Bronchial epithelial cell (primary cell): Measurements from ENCODE around the gene SHE. TPM values are rescaled to one million over a fixed set of nuclear protein-coding genes. Genes with fewer than 3 reads are reported as not detected.

Experiments
- DNase-seq: peaks from one replicate; pipeline ENCODE4 v3.0.0-alpha.2; 2010; ENCODE audit warnings: low read depth
- FAIRE-seq: peaks from 2 replicates; lab custom pipeline; 2011; peaks lifted over from hg19 to GRCh38; lab: Jason Lieb, UNC
- H3K27me3 ChIP-seq: 2 replicates; pipeline ENCODE4 v1.5.1; 2011; ENCODE audit warnings: low read length; ENCODE audit not compliant: control insufficient read depth, insufficient read depth
- H3K36me3 ChIP-seq: 2 replicates; pipeline ENCODE4 v1.5.1; 2011; ENCODE audit warnings: low read length; ENCODE audit not compliant: control insufficient read depth, insufficient read depth
- H3K4me3 ChIP-seq: 2 replicates; pipeline ENCODE4 v1.5.1; 2011; ENCODE audit warnings: mild to moderate bottlenecking, low read depth, low read length, control low read depth
- total RNA-seq: library from RNA; depleted of rRNA; stranded (reverse); fragments of >200 nt; gene quantifications from 2 replicates; pipeline ENCODE4 v1.2.1, GENCODE V29; 2014
- TF ChIP-seq, protein P1 (sequence below): IDR thresholded peaks from 2 replicates; pipeline ENCODE4 v1.5.1; 2011; ENCODE audit warnings: mild to moderate bottlenecking, moderate library complexity, low read length, control low read depth, inconsistent platforms; ENCODE audit not compliant: insufficient read depth, severe bottlenecking

Gene SHE
- total RNA-seq, 1 donor from 2014 or later, result not detected

GRCh38 chr1:154497026-154497806 lies 5.0 kb downstream of the SHE start:
- H3K4me3 ChIP-seq, result no peak overlapping the region
- H3K36me3 ChIP-seq, result no peaks in the 10 kb centered on the region
- peaks cover 16% of the 10 kb centered on the region for H3K27me3 ChIP-seq
- FAIRE-seq (no peak), DNase-seq (peak; percentile 12)
- TF ChIP-seq, protein P1, sequence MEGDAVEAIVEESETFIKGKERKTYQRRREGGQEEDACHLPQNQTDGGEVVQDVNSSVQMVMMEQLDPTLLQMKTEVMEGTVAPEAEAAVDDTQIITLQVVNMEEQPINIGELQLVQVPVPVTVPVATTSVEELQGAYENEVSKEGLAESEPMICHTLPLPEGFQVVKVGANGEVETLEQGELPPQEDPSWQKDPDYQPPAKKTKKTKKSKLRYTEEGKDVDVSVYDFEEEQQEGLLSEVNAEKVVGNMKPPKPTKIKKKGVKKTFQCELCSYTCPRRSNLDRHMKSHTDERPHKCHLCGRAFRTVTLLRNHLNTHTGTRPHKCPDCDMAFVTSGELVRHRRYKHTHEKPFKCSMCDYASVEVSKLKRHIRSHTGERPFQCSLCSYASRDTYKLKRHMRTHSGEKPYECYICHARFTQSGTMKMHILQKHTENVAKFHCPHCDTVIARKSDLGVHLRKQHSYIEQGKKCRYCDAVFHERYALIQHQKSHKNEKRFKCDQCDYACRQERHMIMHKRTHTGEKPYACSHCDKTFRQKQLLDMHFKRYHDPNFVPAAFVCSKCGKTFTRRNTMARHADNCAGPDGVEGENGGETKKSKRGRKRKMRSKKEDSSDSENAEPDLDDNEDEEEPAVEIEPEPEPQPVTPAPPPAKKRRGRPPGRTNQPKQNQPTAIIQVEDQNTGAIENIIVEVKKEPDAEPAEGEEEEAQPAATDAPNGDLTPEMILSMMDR, result no peak

DNA sequence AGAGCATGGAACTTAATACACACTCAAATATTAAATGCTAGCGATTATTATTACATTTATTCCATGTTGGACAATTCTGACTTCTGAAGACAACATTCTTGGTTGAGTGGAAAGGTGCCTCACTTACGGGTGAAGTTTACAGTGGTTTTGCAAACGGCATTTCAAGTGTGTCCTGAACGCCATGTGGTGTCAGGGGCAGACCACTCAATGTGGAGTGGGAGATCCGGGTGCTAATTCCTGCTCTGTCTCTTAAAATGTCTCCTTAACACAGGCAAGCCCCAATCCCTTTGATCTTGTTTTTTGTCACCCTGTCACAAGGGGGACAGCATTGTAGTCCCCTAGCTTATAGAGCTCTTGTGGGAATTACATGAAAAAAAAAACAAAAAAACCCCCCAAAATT lies 5.8 kb downstream of the SHE start:
- TF ChIP-seq, protein P1, result no peak
- DNase-seq (no peak), FAIRE-seq (no peak)
- no peaks in the 10 kb centered on the region for H3K36me3 ChIP-seq
- peaks cover 16% of the 10 kb centered on the region for H3K27me3 ChIP-seq
- H3K4me3 ChIP-seq, result no peak overlapping the region

DNA sequence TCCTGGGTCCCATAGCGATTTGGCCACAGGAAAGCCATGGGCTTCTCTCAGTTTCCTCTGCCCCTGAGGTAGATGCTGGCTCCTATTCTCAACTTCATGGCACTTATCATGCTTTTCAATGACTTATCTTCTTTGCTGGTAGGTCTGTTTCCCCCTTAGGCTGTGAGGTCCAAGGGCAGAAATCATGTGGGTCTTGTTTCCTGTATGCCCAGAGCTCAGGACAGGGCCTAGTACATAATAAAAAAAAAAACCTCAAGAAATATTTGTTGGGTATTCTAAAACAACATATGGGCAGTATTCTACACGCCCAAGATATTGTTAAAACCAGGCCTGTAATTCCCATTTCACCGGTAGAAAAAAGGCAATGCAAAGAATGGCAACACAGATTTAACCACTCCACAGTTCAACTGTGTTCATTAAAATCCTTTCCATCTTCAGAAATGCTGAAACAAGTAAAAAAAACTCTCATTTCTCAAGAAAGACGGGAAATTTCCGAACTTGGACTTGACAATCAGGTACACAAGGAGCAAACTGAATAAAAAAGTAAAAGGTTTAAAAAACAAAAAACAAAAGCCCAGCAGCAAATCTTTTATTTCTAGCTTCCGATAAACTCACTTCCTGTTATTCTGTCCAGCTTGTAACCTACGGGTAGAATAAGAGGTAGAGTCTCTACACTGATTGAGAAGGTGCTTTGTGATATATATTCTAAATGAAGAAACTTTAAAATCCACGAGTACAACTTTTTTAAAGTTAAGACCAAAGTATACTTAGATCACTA lies 6.5 kb downstream of the SHE start:
- peaks cover 14% of the 10 kb centered on the region for H3K27me3 ChIP-seq
- H3K4me3 ChIP-seq, result no peak overlapping the region
- no peaks in the 10 kb centered on the region for H3K36me3 ChIP-seq
- DNase-seq, result no peak
- TF ChIP-seq, protein P1, result no peak
- FAIRE-seq, result no peak

DNA sequence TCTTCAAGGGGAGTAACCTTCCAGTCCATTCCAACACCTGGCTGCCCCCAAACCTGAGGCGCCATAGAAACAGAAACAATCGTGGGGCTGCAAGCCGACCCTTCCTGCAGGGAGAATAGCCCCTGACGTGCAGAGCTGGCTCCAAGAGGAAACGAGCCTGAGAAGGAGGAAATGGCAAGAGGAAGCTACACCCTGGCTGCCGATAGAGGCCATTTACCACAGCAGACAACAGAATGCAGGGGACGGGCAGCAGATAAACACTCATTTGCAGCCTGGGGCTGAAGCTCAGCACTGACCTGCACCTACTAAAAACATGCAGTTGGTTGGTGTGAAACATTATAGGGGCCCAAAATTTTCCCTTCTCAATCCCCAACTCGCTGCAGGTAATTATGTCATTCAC lies 8.9 kb downstream of the SHE start:
- TF ChIP-seq, protein P1, result no peak
- peaks cover 9% of the 10 kb centered on the region for H3K27me3 ChIP-seq
- DNase-seq (no peak), FAIRE-seq (no peak)
- H3K36me3 ChIP-seq, result no peaks in the 10 kb centered on the region
- no peak overlapping the region for H3K4me3 ChIP-seq

DNA sequence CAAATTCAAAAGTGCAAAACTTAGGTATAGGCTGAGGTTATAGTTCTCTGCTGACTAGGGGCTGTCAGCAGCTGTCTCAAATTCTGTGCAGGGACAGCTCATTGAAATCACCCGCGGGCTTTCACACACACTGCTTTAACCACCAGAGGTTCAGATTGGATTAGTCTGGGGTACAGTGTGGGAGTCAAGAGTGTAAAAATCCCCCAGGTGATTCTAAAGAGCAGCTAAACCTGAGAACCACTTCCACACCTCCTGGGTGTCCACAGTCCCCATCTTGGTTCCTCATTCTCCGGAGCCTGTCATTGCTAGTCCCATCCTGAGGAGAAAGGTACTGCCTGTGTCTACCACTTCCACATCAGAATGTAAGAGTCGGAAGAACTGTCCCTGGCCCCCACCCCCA lies 10.1 kb downstream of the SHE start:
- DNase-seq, result no peak
- TF ChIP-seq, protein P1, result no peak
- no peak for FAIRE-seq
- no peak overlapping the region for H3K4me3 ChIP-seq
- H3K36me3 ChIP-seq, result no peaks in the 10 kb centered on the region
- H3K27me3 ChIP-seq, result peaks cover 9% of the 10 kb centered on the region
